ENCODE results near the gene MT1H.

- no peak for TF ChIP-seq CTCF (conservative IDR thresholded peaks at IDR 0.05)
- TF ChIP-seq ZFX (IDR thresholded peaks at IDR 0.05): no peak
Measured at GRCh38 chr16:56635441-56635967, 34.1 kb upstream of the MT1H start.
